ENCODE measurements around the gene ZDHHC17.

Gene ZDHHC17

GRCh38 chr12:76883811-76884210 lies 119.9 kb downstream of the ZDHHC17 start:
- Histone ChIP-seq H3K4me3 (replicated peaks; ENCODE audit: low read depth, low read length) (no peak overlapping the region), H3K36me3 (ENCODE audit: control insufficient read depth, insufficient read depth, low read length) (no peaks in the 10 kb centered on the region), H3K27me3 (replicated peaks; ENCODE audit: control insufficient read depth, insufficient read depth, low read length) (no peaks in the 10 kb centered on the region; the same call in 1 of the 2 replicates)
- no peak for DNase-seq (ENCODE audit: extremely low read depth, insufficient read length)
- TF ChIP-seq, protein P1, sequence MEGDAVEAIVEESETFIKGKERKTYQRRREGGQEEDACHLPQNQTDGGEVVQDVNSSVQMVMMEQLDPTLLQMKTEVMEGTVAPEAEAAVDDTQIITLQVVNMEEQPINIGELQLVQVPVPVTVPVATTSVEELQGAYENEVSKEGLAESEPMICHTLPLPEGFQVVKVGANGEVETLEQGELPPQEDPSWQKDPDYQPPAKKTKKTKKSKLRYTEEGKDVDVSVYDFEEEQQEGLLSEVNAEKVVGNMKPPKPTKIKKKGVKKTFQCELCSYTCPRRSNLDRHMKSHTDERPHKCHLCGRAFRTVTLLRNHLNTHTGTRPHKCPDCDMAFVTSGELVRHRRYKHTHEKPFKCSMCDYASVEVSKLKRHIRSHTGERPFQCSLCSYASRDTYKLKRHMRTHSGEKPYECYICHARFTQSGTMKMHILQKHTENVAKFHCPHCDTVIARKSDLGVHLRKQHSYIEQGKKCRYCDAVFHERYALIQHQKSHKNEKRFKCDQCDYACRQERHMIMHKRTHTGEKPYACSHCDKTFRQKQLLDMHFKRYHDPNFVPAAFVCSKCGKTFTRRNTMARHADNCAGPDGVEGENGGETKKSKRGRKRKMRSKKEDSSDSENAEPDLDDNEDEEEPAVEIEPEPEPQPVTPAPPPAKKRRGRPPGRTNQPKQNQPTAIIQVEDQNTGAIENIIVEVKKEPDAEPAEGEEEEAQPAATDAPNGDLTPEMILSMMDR (IDR thresholded peaks at IDR 0.05; ENCODE audit: insufficient read depth, low read length, poor library complexity, severe bottlenecking), result no peak

GRCh38 chr12:76888775-76889174 lies 124.9 kb downstream of the ZDHHC17 start:
- H3K27me3 ChIP-seq (replicated peaks; ENCODE audit: control insufficient read depth, insufficient read depth, low read length), result no peaks in the 10 kb centered on the region
- TF ChIP-seq, protein P1 (IDR thresholded peaks at IDR 0.05; ENCODE audit: insufficient read depth, low read length, poor library complexity, severe bottlenecking), result no peak
- H3K36me3 ChIP-seq (ENCODE audit: control insufficient read depth, insufficient read depth, low read length), result no peaks in the 10 kb centered on the region
- no peak for DNase-seq (ENCODE audit: extremely low read depth, insufficient read length)
- H3K4me3 ChIP-seq (replicated peaks; ENCODE audit: low read depth, low read length), result no peak overlapping the region

DNA sequence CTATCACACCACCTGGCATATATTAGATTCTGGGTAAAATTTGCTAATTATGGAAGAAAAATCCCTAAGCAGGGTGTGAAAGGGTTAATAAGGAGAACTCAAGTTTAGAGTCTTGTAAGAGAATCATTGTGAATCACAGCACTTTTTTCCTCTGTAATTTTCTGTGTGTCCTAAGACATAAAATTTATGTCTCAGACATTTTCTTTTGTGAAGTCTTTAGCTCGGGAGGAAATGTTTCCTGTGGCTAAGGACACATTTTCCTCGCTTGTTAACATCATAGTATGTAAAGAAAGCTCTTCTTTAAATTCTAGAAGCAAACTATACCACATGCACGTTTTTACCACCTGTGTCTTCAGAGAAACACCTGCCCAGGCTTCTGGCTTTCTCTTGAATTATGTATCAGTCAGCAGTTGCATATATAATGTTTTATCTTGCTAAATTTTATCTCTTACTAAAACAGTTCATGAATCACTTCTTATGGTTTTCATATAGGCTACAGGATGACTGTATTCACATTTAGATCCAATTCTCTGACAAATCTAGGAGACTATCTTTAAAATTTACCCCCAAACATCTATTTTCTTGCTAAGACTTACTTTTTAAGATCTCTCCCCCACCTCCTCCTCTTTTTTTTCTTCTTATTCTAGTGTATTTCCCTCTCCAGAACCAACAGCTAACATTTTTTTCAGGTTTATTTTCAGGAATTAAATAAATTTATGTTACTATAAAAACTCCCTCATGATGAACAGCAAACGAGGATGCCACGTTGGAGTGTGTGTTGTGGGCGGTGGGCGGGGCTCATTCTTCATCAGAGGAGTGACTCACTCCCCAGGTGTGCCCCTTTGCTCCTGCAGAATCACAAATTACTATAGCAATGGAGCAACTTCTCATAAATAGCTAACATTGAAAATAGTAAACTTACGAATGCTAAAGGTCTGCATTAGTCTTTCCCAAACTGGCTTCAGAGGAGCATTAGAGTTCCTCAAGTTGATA lies 126.5 kb downstream of the ZDHHC17 start:
- TF ChIP-seq, protein P1 (IDR thresholded peaks at IDR 0.05; ENCODE audit: insufficient read depth, low read length, poor library complexity, severe bottlenecking), result no peak

GRCh38 chr12:76891609-76892008 lies 127.7 kb downstream of the ZDHHC17 start:
- Histone ChIP-seq H3K27me3 (replicated peaks; ENCODE audit: control insufficient read depth, insufficient read depth, low read length) (no peaks in the 10 kb centered on the region), H3K36me3 (ENCODE audit: control insufficient read depth, insufficient read depth, low read length) (no peaks in the 10 kb centered on the region), H3K4me3 (replicated peaks; ENCODE audit: low read depth, low read length) (no peak overlapping the region)
- TF ChIP-seq, protein P1 (IDR thresholded peaks at IDR 0.05; ENCODE audit: insufficient read depth, low read length, poor library complexity, severe bottlenecking), result no peak
- no peak for DNase-seq (ENCODE audit: extremely low read depth, insufficient read length)

More for the DNA sequence above, 126.5 kb downstream of the ZDHHC17 start:
- DNase-seq (ENCODE audit: extremely low read depth, insufficient read length), result no peak
- H3K4me3 ChIP-seq (replicated peaks; ENCODE audit: low read depth, low read length), result no peak overlapping the region
- H3K36me3 ChIP-seq (ENCODE audit: control insufficient read depth, insufficient read depth, low read length), result no peaks in the 10 kb centered on the region
- H3K27me3 ChIP-seq (replicated peaks; ENCODE audit: control insufficient read depth, insufficient read depth, low read length), result no peaks in the 10 kb centered on the region

DNA sequence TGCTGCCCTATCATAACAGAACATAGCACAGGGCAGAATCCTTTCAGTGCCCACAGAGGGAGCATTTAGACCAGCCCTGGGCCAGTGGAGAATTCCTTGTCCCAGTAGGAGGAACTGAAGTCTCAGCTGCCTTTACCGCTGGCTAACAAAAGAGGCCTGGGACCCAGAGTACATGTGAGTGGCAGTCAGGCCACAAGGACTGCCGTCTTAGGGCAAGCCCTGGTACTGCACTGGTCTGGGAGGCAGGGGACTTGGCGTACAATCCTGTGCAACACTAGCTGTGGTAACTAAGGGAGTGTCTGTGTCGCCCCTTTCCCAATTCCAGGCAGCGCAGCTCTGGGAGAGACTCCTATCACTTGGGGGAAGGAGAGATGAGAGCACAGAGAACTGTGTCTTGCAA lies 131.9 kb downstream of the ZDHHC17 start:
- H3K4me3 ChIP-seq (replicated peaks; ENCODE audit: low read depth, low read length), result no peak overlapping the region
- TF ChIP-seq, protein P1 (IDR thresholded peaks at IDR 0.05; ENCODE audit: insufficient read depth, low read length, poor library complexity, severe bottlenecking), result no peak
- no peaks in the 10 kb centered on the region for H3K36me3 ChIP-seq (ENCODE audit: control insufficient read depth, insufficient read depth, low read length)
- DNase-seq (ENCODE audit: extremely low read depth, insufficient read length), result no peak
- no peaks in the 10 kb centered on the region for H3K27me3 ChIP-seq (replicated peaks; ENCODE audit: control insufficient read depth, insufficient read depth, low read length)

All from GM06990 (cell line).